MM.1S (cell line): ENCODE data around the gene SCFD2.
A peak's percentile ranks its signal among the peaks of the same experiment; 100 is the strongest.

Experiments used
- DNase-seq: peaks from one replicate; pipeline ENCODE4 v3.0.0-alpha.2; 2015
- H2AFZ ChIP-seq: fragments of 300-600 bp; sonication (generic); 2 replicates; pipeline ENCODE4 v1.6.0; 2016; ENCODE audit warnings: antibody characterized with exemption, low read length
- H3F3A ChIP-seq: fragments of 300-600 bp; sonication (generic); 2 replicates; pipeline ENCODE4 v1.6.1; 2016; ENCODE audit warnings: mild to moderate bottlenecking, antibody characterized with exemption, low read length, moderate library complexity, mixed read lengths; ENCODE audit not compliant: insufficient read depth
- H3K27ac ChIP-seq: fragments of 300-600 bp; sonication (generic); 2 replicates; pipeline ENCODE4 v1.5.1; 2016; ENCODE audit warnings: mild to moderate bottlenecking, low read length
- H3K27me3 ChIP-seq: fragments of 300-600 bp; sonication (generic); replicated peaks from 2 replicates; pipeline ENCODE4 v1.6.0; 2016; ENCODE audit warnings: low read length; ENCODE audit not compliant: insufficient read depth
- H3K36me3 ChIP-seq: fragments of 300-600 bp; sonication (generic); replicated peaks from 2 replicates; pipeline ENCODE4 v1.6.1; 2016; ENCODE audit warnings: mild to moderate bottlenecking, low read length, mixed read lengths; ENCODE audit not compliant: insufficient read depth
- H3K4me1 ChIP-seq: fragments of 300-600 bp; sonication (generic); 2 replicates; pipeline ENCODE4 v1.6.1; 2016; ENCODE audit warnings: low read length, mixed read lengths
- H3K4me2 ChIP-seq: fragments of 300-600 bp; sonication (generic); 2 replicates; pipeline ENCODE4 v1.6.0; 2016; ENCODE audit warnings: low read depth, low read length
- H3K4me3 ChIP-seq: fragments of 300-600 bp; sonication (generic); 2 replicates; pipeline ENCODE4 v1.5.1; 2016; ENCODE audit warnings: low read length, mixed read lengths
- H3K79me2 ChIP-seq: fragments of 300-600 bp; sonication (generic); 2 replicates; pipeline ENCODE4 v1.6.1; 2016; ENCODE audit warnings: mixed run types, low read length, mixed read lengths
- H3K9ac ChIP-seq: fragments of 300-600 bp; sonication (generic); 2 replicates; pipeline ENCODE4 v1.6.1; 2016; ENCODE audit warnings: low read length, mixed read lengths
- H3K9me2 ChIP-seq: fragments of 300-600 bp; sonication (generic); replicated peaks from 2 replicates; pipeline ENCODE4 v1.6.1; 2016; ENCODE audit warnings: mild to moderate bottlenecking, low read length, mixed read lengths; ENCODE audit not compliant: insufficient read depth
- H3K9me3 ChIP-seq: fragments of 300-600 bp; sonication (generic); replicated peaks from 2 replicates; pipeline ENCODE4 v1.6.1; 2016; ENCODE audit warnings: mild to moderate bottlenecking, low read length, mixed read lengths; ENCODE audit not compliant: insufficient read depth
- H4K20me1 ChIP-seq: fragments of 300-600 bp; sonication (generic); 2 replicates; pipeline ENCODE4 v1.6.1; 2016; ENCODE audit warnings: mild to moderate bottlenecking, low read length, moderate library complexity, mixed read lengths; ENCODE audit not compliant: insufficient read depth
- CTCF ChIP-seq: fragments of 300-600 bp; sonication (generic); IDR thresholded peaks from 2 replicates; pipeline ENCODE4 v1.5.1; 2016; ENCODE audit warnings: antibody characterized with exemption, low read length, mixed read lengths
- EZH2 ChIP-seq: fragments of 300-600 bp; sonication (generic); optimal IDR thresholded peaks from 2 replicates; pipeline ENCODE3; 2017; ENCODE audit warnings: low read depth, mild to moderate bottlenecking, antibody characterized with exemption, low read length, mixed read lengths
- EZH2phosphoT487 ChIP-seq: fragments of 300-600 bp; sonication (generic); IDR thresholded peaks from 2 replicates; pipeline ENCODE4 v1.6.1; 2018; ENCODE audit warnings: antibody characterized with exemption, low read length

Gene SCFD2

GRCh38 chr4:53315300-53315699, 50.6 kb downstream of the SCFD2 start:
- H3K4me1 ChIP-seq = peaks cover 4% of the 10 kb centered on the region; the same call in 1 of the 2 replicates
- TF ChIP-seq CTCF (no peak), EZH2phosphoT487 (no peak), EZH2 (no peak)
- peak; percentile 19 for DNase-seq

GRCh38 chr4:53314252-53314651, 51.6 kb downstream of the SCFD2 start:
- no peaks in the 10 kb centered on the region for H3K9me3 ChIP-seq
- 0 out of 2 replicates have a peak, but pooled peaks cover 7% of the 10 kb centered on the region for H3K36me3 ChIP-seq
- H4K20me1 ChIP-seq = no peaks in the 10 kb centered on the region
- H3K9ac ChIP-seq = no peak overlapping the region
- H2AFZ ChIP-seq = no peak overlapping the region
- H3K27me3 ChIP-seq = no peaks in the 10 kb centered on the region
- DNase-seq = no peak
- no peaks in the 10 kb centered on the region for H3K9me2 ChIP-seq
- TF ChIP-seq CTCF (no peak), EZH2phosphoT487 (no peak), EZH2 (no peak)
- H3K4me1 ChIP-seq = peaks cover 4% of the 10 kb centered on the region; the same call in 1 of the 2 replicates
- peaks cover 35% of the 10 kb centered on the region for H3K79me2 ChIP-seq
- no peak overlapping the region for H3K4me3 ChIP-seq
- H3F3A ChIP-seq = no peaks in the 10 kb centered on the region
- no peak overlapping the region for H3K4me2 ChIP-seq
- no peak overlapping the region for H3K27ac ChIP-seq

More at GRCh38 chr4:53315300-53315699, 50.6 kb downstream of the SCFD2 start:
- Histone ChIP-seq H3K4me3 (no peak overlapping the region), H3F3A (no peaks in the 10 kb centered on the region), H3K9ac (no peak overlapping the region), H3K9me2 (no peaks in the 10 kb centered on the region), H3K4me2 (no peak overlapping the region), H3K27ac (no peak overlapping the region), H2AFZ (no peak overlapping the region), H3K9me3 (no peaks in the 10 kb centered on the region), H3K36me3 (0 out of 2 replicates have a peak, but pooled peaks cover 7% of the 10 kb centered on the region), H3K79me2 (peaks cover 43% of the 10 kb centered on the region), H3K27me3 (no peaks in the 10 kb centered on the region), H4K20me1 (no peaks in the 10 kb centered on the region)

GRCh38 chr4:53313510-53313909, 52.4 kb downstream of the SCFD2 start:
- Histone ChIP-seq H2AFZ (no peak overlapping the region), H3K36me3 (0 out of 2 replicates have a peak, but pooled peaks cover 7% of the 10 kb centered on the region), H3K9me3 (no peaks in the 10 kb centered on the region), H3K9me2 (no peaks in the 10 kb centered on the region), H3K4me1 (peaks cover 4% of the 10 kb centered on the region; the same call in 1 of the 2 replicates), H3K27me3 (no peaks in the 10 kb centered on the region), H4K20me1 (no peaks in the 10 kb centered on the region), H3K27ac (no peak overlapping the region), H3K79me2 (peaks cover 30% of the 10 kb centered on the region), H3K4me3 (no peak overlapping the region), H3K4me2 (no peak overlapping the region), H3F3A (no peaks in the 10 kb centered on the region), H3K9ac (no peak overlapping the region)
- no peak for TF ChIP-seq CTCF
- no peak for TF ChIP-seq EZH2phosphoT487
- TF ChIP-seq EZH2 = no peak
- DNase-seq = no peak
